ENCODE results near the gene CARS1.

- TF ChIP-seq CTCF (IDR thresholded peaks at IDR 0.05): no peak
- no peak for TF ChIP-seq POLR2A (IDR thresholded peaks at IDR 0.05)
- TF ChIP-seq EP300 (IDR thresholded peaks at IDR 0.05): no peak
These were observed 31.6 kb upstream of the CARS1 start for GRCh38 chr11:3088806-3089205.

Measured in ovary (tissue), 3 donors.